Bone marrow (tissue), 2 donors: ENCODE measurements around the gene SMARCAD1.

ENCODE experiments used
- DNase-seq, 2 donors: peaks; one replicate each; lab custom pipeline; 2025; lab: John Stamatoyannopoulos, UW

SMARCAD1 gene

GRCh38 chr4:94228493-94229216, 21.0 kb downstream of the SMARCAD1 start:
- no peak for DNase-seq

- no peak for DNase-seq
Observed at GRCh38 chr4:94232519-94232918, 24.9 kb downstream of the SMARCAD1 start.

GRCh38 chr4:94235825-94236224, 28.2 kb downstream of the SMARCAD1 start:
- no peak for DNase-seq

DNA sequence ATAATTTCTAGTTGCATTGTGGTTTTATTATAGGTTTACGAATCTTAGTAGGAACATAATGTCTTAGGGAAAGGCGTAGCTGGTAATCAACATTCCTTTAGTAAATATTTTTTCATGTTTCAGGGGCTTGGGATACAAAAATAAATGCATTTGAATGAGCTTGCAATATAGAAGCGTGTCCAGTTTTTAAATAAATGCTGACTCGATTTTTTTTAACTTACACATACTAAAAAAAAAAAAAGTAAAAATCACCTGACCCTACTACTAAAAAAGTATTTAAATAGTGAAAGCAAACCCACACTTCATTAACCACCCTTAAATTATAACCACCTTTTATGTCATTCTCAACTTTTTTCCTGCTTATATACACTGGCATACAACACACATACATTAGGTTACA, 29.6 kb downstream of the SMARCAD1 start:
- no peak for DNase-seq

DNA sequence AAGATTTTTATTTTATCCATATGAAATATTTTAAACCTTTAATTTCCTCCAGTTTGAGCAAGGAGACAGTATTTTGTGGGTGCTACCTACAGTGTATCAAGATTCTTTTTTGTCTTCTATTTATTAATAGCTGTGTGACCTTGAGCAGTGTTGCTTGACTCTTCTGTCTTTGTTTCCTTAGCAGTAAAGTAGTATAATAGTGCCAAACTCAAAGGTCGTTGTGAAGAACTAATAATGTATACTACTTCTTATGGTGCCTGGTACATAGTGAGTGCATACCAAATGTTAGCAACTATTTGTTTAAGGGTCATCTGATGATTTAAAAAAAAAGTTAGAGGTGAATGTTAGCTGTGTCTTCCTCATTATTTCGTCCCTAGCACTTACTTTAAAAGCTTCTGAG, 30.5 kb downstream of the SMARCAD1 start:
- DNase-seq: no peak

DNA sequence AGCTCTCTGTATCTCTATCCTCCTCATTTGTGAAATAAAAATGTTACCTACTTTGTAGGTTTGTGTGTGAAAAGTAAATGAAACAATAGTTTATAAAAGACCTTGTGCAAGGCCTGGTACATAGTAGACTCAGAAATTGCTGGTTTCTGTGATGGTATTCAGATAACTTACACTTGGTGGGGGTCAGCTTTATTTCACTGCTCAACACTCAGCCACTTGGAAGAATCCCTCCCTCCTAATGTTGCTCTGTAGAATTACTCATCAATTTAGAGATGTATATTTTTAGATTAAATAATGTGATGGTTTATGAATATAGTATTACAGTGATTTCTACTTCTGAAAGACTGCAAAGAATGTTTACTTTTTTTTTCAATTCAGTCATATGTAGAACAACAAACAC, 32.7 kb downstream of the SMARCAD1 start:
- DNase-seq: no peak

DNA sequence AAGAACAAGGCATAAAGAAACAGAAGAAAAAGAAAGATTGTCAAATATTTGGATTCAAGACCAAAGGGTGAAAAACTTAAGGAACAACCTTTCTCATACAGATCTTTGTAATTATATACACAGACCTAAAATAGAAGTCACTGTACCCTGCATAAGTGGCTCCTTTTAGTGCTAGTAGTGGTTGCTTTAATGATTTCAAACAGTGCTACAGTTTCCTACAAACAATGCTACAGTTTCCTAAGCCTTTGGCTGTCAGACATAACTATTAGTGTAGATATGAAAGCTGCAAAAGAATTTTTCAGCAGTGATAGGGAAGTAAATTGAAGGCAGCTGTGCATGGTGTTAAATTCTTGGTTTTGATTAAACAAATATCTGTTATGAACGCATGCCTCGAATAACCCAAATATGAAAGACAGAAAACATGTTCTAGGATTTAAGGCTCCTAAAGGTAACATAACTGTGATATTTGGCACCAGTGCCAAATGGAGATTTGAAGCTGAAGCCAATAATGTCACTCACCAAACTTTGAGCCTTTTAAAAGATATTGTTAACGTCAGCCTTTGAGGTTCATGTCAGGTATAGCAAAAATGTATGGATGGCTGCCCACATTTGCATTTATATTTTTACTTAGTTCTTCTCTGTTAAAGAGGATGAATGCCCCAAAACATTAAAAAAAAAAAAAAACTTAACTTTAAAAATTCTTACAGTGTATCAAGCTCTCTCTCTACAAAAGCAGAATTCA, 36.6 kb downstream of the SMARCAD1 start:
- no peak for DNase-seq

- no peak for DNase-seq
Observed at GRCh38 chr4:94244829-94245185, 37.1 kb downstream of the SMARCAD1 start.

DNA sequence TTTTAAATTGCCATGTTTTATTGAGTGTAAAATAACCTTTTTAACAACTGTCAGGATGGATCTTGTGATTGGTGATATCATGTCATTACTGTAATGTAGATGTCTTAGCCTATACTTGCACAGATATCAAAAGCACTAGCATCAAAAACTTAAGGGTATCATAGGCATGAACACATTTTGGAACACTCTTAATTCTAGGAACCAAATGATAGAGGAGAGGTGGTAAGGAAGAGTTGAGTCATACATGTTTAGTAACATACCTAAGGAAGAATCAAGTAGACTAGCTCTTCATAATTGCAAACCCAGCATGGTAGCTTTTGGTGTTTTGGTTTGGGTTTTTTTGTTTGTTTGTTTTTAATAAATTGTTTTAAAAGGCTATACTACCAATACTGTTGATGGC, 43.4 kb downstream of the SMARCAD1 start:
- DNase-seq: no peak

- DNase-seq: no peak
Observed at GRCh38 chr4:94253036-94253435, 45.4 kb downstream of the SMARCAD1 start.

GRCh38 chr4:94256144-94256783, 48.6 kb downstream of the SMARCAD1 start:
- no peak for DNase-seq

- DNase-seq: no peak
Observed at GRCh38 chr4:94256828-94257227, 49.2 kb downstream of the SMARCAD1 start.

- DNase-seq: no peak
Observed at GRCh38 chr4:94262163-94263016, 54.7 kb downstream of the SMARCAD1 start.

DNA sequence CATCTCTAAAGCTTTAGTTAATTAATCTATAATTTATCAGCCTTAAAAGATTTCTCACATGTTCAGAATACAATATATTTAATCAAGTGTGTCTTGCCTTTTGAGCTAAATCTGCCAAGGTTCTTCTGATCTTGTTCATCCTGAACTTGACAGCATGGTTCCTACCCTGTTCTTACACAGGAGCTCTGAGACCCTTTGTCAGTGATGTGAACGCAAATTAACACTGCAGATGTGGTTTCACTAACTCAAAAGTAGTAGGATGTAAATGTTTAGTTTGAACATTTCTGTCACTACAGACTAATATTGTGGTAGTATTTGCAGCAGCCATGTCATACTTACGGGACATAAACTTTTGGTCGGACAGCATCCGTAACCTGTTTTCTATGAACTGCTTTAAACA, 59.4 kb downstream of the SMARCAD1 start:
- DNase-seq: no peak

DNA sequence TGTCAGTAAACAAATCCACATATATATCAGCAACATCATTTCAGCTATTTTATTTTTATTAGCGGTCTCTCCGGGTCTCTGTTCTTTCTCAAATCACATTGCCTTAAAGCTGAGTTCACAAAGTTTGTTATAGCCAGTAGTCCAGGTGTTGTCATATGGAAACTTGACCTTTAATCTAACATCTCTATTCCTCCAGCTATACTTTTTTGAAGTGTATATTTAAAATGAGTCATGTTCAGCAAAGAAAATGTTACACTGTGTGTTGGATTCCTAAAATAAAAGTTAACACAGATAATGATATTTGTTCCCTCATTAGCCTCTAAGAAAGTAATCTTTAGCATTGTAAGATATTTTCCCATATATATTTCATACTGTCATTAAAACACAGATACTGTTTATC, 63.6 kb downstream of the SMARCAD1 start:
- DNase-seq: no peak

DNA sequence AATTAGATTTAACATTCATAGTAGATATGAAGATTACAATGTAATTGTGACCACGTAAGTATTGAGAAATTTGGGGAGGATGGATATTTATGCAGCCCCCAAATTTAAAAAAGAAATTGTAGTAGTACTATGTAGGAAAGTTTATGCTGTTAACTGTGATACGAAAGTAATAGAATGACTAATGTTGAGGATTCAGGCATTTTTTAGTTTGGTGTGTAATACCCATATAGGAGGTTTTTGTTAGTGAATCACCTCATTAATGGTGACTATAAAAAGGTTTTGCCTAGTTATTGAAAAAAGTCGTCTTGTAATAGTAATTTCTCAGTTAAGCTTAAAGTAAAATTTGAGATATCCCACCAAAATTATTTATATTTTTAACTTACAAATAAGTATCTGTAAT, 67.2 kb downstream of the SMARCAD1 start:
- DNase-seq: no peak

- DNase-seq: no peak
Observed at GRCh38 chr4:94276204-94276603, 68.5 kb downstream of the SMARCAD1 start.

DNA sequence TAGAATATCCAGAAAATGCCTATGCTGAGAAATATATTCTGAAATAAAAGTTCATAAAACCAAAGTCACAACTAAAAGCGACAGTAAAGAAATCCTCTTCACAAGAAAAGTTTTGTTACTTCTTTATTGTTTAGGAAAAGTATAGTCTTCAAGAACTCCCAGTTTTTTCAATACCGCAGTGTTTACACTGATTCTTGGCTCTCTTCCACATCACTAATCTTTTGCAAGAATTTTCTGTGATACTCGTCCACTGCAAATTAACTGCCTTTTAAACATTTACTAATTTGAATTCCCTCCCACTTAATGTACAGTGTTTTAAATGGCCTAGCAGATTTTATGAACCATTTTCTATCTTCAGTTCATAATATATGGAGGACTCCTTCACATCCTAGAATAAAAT, 69.9 kb downstream of the SMARCAD1 start:
- no peak for DNase-seq

DNA sequence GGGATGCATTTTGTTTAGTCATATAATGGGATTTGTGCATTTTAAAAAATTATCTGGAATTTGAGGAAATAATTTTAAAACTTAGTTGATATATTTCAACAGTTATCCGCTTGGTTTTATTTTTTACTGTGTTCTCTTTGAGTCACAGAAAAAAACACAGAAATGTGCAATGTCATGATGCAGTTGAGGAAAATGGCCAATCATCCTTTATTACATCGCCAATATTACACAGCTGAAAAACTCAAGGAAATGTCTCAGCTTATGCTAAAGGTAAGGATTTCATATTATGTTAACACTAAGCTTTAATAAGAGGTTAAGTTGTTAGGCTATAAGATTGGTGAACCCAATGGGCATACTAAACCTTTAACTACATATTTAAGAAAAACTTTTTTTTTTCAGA, 71.1 kb downstream of the SMARCAD1 start:
- DNase-seq: no peak

- no peak for DNase-seq
Observed at GRCh38 chr4:94284889-94285288, 77.2 kb downstream of the SMARCAD1 start.

DNA sequence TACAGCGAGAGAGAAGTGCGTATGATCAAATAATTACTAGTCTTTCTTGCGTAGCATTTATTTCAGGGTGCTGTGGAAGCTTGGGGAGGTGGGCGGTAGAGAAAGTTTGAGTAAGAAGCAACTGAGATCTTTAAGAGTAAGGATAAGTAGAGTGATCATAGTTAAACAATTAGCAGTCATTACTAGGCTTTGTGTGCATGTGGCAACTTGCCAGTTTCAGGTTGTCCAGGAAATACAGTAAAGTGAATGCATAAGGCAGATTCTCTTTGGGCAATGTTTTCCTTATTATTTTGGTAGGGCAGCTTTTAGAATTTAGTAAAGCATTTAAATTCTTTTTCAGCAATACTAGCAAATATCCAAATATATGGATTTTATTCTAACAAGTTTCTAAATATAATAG, 78.0 kb downstream of the SMARCAD1 start:
- no peak for DNase-seq

GRCh38 chr4:94290245-94290644, 82.6 kb downstream of the SMARCAD1 start:
- no peak for DNase-seq
